GM19328 (cell line): ENCODE results near the gene LMX1B.

Experiments
- ATAC-seq: cut with Tn5 transposase; IDR thresholded peaks from one replicate; pipeline ENCODE4 v1.9.1; 2021; ENCODE audit warnings: mild to moderate bottlenecking, moderate library complexity; ENCODE audit not compliant: unreplicated experiment

LMX1B gene

GRCh38 chr9:126617003-126617822, 3.5 kb downstream of the LMX1B start:
- no peak for ATAC-seq

GRCh38 chr9:126617823-126618165, 4.1 kb downstream of the LMX1B start:
- no peak for ATAC-seq

- no peak for ATAC-seq
Observed at GRCh38 chr9:126618190-126618584, 4.5 kb downstream of the LMX1B start.

GRCh38 chr9:126618585-126619360, 5.0 kb downstream of the LMX1B start:
- ATAC-seq = no peak

GRCh38 chr9:126619361-126620135, 5.8 kb downstream of the LMX1B start:
- no peak for ATAC-seq

GRCh38 chr9:126620478-126620877, 6.8 kb downstream of the LMX1B start:
- no peak for ATAC-seq

GRCh38 chr9:126621061-126621918, 7.6 kb downstream of the LMX1B start:
- no peak for ATAC-seq

- no peak for ATAC-seq
Observed at GRCh38 chr9:126621919-126622735, 8.4 kb downstream of the LMX1B start.

GRCh38 chr9:126623314-126623666, 9.6 kb downstream of the LMX1B start:
- no peak for ATAC-seq

- ATAC-seq = no peak
Observed at GRCh38 chr9:126623667-126624478, 10.1 kb downstream of the LMX1B start.

- no peak for ATAC-seq
Observed at GRCh38 chr9:126624479-126624826, 10.7 kb downstream of the LMX1B start.

- ATAC-seq = no peak
Observed at GRCh38 chr9:126624912-126625311, 11.2 kb downstream of the LMX1B start.

- ATAC-seq = no peak
Observed at GRCh38 chr9:126625329-126626126, 11.8 kb downstream of the LMX1B start.

GRCh38 chr9:126626127-126626925, 12.6 kb downstream of the LMX1B start:
- ATAC-seq = no peak

GRCh38 chr9:126626926-126627233, 13.2 kb downstream of the LMX1B start:
- ATAC-seq = no peak

- no peak for ATAC-seq
Observed at GRCh38 chr9:126628146-126628545, 14.4 kb downstream of the LMX1B start.

- ATAC-seq = no peak
Observed at GRCh38 chr9:126628969-126629674, 15.4 kb downstream of the LMX1B start.
